Bronchial epithelial cell (primary cell): ENCODE results near the gene MME. TPM values are rescaled to one million over a fixed set of nuclear protein-coding genes. Genes with fewer than 3 reads are reported as not detected.
A peak's percentile ranks its signal among the peaks of the same experiment; 100 is the strongest.

Experiments used
- DNase-seq: peaks from one replicate; pipeline ENCODE4 v3.0.0-alpha.2; 2010; ENCODE audit warnings: low read depth
- FAIRE-seq: peaks from 2 replicates; lab custom pipeline; 2011; peaks lifted over from hg19 to GRCh38; lab: Jason Lieb, UNC
- H3K27me3 ChIP-seq: 2 replicates; pipeline ENCODE4 v1.5.1; 2011; ENCODE audit warnings: low read length; ENCODE audit not compliant: control insufficient read depth, insufficient read depth
- H3K36me3 ChIP-seq: 2 replicates; pipeline ENCODE4 v1.5.1; 2011; ENCODE audit warnings: low read length; ENCODE audit not compliant: control insufficient read depth, insufficient read depth
- H3K4me3 ChIP-seq: 2 replicates; pipeline ENCODE4 v1.5.1; 2011; ENCODE audit warnings: mild to moderate bottlenecking, low read depth, low read length, control low read depth
- total RNA-seq: library from RNA; depleted of rRNA; stranded (reverse); fragments of >200 nt; gene quantifications from 2 replicates; pipeline ENCODE4 v1.2.1, GENCODE V29; 2014
- TF ChIP-seq, protein P1 (sequence below): IDR thresholded peaks from 2 replicates; pipeline ENCODE4 v1.5.1; 2011; ENCODE audit warnings: mild to moderate bottlenecking, moderate library complexity, low read length, control low read depth, inconsistent platforms; ENCODE audit not compliant: insufficient read depth, severe bottlenecking

Gene MME
- total RNA-seq, 1 donor from 2014 or later = 25.3 TPM

- H3K27me3 ChIP-seq = no peaks in the 10 kb centered on the region
- no peak for DNase-seq
- H3K36me3 ChIP-seq = no peaks in the 10 kb centered on the region
- TF ChIP-seq, protein P1, sequence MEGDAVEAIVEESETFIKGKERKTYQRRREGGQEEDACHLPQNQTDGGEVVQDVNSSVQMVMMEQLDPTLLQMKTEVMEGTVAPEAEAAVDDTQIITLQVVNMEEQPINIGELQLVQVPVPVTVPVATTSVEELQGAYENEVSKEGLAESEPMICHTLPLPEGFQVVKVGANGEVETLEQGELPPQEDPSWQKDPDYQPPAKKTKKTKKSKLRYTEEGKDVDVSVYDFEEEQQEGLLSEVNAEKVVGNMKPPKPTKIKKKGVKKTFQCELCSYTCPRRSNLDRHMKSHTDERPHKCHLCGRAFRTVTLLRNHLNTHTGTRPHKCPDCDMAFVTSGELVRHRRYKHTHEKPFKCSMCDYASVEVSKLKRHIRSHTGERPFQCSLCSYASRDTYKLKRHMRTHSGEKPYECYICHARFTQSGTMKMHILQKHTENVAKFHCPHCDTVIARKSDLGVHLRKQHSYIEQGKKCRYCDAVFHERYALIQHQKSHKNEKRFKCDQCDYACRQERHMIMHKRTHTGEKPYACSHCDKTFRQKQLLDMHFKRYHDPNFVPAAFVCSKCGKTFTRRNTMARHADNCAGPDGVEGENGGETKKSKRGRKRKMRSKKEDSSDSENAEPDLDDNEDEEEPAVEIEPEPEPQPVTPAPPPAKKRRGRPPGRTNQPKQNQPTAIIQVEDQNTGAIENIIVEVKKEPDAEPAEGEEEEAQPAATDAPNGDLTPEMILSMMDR = no peak
- no peak for FAIRE-seq
- no peak overlapping the region for H3K4me3 ChIP-seq
Observed at GRCh38 chr3:155037508-155038202, 42.5 kb upstream of the MME start.

DNA sequence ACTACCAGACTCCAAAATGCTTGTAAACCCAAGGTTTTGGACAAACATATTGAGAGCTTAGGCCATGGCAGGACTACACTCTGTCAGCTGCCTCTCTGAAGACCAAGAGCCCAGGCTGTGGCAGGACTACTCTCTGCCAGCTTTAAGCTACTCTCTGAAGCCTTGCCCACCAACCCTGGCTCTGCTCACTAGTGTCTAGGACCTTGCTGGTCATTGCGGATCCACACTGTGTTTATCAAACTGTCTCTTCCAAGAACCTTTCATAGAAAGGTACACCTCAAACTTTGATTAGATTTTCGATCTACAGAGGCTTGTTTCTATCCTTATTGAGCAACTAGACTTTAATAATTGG lies 41.9 kb upstream of the MME start:
- FAIRE-seq (no peak), DNase-seq (no peak)
- TF ChIP-seq, protein P1 = no peak
- no peaks in the 10 kb centered on the region for H3K36me3 ChIP-seq
- H3K4me3 ChIP-seq = no peak overlapping the region
- no peaks in the 10 kb centered on the region for H3K27me3 ChIP-seq

DNA sequence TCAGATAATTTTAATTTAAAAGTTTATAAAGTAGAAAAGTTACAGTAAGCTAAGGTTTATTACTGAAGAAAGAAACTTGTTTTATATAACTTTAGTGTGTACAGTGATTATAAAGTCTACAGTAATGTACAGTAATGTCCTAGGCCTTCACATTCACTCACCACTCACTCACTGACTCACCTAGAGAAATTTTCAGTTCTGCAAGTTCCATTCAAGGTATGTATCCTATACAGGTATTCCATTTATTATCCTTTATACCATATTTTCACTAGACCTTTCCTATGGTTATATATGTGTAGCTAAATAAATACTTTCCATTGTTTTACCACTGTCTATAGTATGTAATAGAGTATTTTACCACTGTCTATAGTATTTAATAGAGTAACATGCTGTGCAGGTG lies 33.2 kb upstream of the MME start:
- TF ChIP-seq, protein P1 = no peak
- Histone ChIP-seq H3K36me3 (no peaks in the 10 kb centered on the region), H3K27me3 (no peaks in the 10 kb centered on the region), H3K4me3 (no peak overlapping the region)
- DNase-seq = peak; percentile 63
- FAIRE-seq = no peak

GRCh38 chr3:155047672-155048071 lies 32.4 kb upstream of the MME start:
- FAIRE-seq = no peak
- no peak overlapping the region for H3K4me3 ChIP-seq
- TF ChIP-seq, protein P1 = no peak
- H3K27me3 ChIP-seq = no peaks in the 10 kb centered on the region
- no peaks in the 10 kb centered on the region for H3K36me3 ChIP-seq
- DNase-seq = no peak

DNA sequence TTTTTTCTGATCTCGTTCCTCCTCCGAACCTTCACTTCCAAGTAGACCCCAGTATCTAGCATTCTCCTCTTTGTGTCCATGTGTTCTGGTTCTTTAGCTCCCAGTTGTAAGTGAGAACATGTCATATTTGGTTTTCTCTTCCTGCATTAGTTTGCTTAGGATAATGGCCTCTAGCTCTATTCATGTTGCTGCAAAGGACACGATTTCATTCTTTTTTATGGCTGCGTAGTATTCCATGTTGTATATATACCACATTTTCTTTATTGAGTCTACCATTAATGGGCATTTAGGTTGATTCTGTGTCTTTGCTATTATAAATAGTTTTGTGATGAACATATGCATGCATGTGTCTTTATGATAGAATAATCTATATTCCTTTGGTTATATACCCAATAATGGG lies 30.2 kb upstream of the MME start:
- no peak for DNase-seq

More for the DNA sequence above, 30.2 kb upstream of the MME start:
- no peak overlapping the region for H3K4me3 ChIP-seq
- H3K27me3 ChIP-seq = no peaks in the 10 kb centered on the region
- TF ChIP-seq, protein P1 = no peak
- H3K36me3 ChIP-seq = no peaks in the 10 kb centered on the region
- no peak for FAIRE-seq
